HS-5 (cell line): ENCODE measurements around the gene NREP.
"Not testable (repeated sequence)": the region's sequence is repeated elsewhere in the genome, so short reads cannot be mapped to it uniquely, and the experiment has no call there.

Experiments used
- DNase-seq: peaks from one replicate; pipeline ENCODE4 v3.0.0-alpha.2; 2012; ENCODE audit warnings: low read depth

Gene NREP

DNA sequence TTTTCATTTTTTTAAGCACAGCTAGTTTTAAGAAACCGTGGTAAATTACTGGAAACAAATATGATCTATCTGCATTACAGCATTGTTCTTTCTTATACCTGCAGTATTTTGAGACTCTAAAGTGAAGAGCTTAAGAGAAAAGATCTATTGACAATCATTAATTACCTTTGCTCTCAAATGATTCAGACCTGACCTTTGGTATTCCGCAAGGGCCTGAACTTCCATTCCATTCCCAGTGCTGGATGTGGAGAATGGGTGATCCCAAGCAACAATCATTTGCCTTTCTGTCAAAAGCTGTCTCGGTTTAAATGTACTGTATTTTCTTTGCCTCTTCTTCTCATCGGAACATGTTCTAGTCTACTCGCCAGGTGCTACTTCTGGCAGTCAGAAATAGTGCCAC, 18.9 kb downstream of the NREP start:
- no peak for DNase-seq

DNA sequence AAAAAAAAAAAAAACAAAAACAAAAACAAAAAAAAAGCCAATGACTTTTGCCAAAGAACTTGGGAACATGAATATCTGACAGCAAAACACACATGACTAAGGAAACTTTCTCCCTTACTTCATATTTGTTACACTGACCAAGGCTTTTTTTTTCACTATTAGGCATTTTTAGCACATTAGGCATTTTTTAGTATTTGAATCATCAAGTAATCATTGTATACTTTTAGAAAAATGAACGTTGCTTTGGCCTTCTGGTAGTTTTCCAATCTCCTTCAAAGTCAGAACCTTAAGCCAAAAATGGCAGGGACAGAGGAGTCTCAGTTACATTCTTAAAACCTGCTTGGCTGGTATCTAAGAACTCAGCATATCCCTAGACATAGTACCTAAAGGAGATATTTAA, 19.3 kb downstream of the NREP start:
- DNase-seq: no peak

DNA sequence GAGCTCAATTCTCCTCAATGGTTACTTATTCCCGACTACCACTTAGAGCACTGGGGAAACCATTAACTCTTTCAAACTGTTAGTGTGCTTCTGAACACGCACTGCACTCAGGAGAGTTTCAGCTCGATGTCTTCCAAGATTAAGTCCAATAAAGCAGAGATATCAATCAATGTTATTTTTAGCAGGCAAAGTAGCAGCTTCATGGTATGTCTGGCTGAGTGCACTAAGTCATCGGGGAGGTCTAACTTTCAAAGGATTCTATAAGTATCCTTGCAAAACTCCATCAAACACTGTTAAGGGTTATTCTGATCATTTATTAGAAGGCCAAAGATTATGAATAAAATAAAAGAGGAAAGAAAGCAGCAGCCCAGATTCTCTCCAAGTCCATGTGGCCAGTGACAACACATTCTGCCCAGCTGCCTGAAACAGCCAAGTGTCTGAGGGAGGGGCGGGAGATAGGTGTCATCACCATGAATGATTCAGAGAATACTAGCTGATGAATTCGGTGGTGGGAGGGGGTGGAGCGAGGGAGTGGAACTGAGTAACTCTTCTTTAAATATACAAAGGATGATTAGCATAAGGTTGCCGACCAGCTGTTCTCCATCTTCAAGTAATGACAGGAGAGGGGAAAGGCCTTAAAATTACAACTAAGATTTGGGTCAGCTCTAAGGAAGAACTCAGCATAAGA, 21.3 kb downstream of the NREP start:
- DNase-seq: peak; percentile 85

DNA sequence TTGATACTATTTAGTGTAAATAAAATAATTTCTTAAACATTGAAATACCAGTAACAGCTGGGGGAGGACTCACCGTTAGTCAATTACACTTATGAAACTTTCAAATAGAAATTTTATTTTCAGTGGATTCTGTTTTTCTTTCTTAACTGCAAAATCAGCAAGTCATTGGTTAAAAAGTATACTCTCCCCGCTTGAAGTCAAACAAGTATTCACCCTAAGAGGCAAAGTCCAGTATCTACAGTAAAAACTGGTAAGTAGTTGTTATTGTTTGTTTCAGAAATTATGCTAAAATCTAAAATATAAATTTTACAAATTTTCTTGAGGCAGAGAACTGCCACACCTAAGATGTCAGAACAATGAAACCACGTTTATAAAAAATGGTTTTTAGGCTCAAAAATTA, 22.4 kb downstream of the NREP start:
- no peak for DNase-seq

DNA sequence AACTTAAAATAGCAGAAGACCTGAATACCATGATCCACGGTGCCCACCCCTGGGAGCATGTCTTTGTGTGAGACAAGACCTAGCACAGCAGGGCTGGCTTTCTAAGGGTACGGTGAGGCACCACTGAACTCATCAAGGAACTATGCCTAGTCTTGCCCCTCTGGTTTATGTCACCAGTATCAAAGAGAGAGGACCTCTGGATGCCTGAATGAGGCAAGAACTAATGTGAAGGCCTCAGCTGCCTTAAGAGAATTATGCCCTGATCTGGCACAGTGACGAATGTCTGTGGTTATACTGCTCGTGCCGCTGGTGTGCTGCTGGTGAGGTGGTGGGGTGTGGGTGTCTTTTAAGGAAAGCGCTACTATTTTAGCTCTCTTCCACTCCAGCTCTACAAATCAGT, 23.0 kb downstream of the NREP start:
- DNase-seq: no peak

DNA sequence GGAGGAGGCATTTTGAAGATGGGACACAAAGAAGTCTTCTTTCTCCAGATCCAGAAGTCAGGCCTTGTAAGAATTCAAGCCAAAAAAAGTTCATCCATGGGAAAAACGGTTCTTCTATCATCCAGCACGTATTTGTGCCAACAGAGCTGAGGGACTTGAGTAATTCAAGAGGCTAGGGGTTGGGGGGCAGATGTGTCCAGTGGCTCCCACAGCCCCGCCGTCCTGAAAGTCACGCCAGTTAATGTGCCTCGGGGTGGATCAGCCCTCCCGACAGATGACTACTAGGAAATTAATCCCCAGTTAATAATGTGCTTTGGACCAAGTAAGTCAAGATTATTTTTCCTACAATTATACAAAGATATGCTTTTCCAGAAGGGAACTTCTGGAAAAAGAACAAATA, 23.4 kb downstream of the NREP start:
- DNase-seq: no peak

DNA sequence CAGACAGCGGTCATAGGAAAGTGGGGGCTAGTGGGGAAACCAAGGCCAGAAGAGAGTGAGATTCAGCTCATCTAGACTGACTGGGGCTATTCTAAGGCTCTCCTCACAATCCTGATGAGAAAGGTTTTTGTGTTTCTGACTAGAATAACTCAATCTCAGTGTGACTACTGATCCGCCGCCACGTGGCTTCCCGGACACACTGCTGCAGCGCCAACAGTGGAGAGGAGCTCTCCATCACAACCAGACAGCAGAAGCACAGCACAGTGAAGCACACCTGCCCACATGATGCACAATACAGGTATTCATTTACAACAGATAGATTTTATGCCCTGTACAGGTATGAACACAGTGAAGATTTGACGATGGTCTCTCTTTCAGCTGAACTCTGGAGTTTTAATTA, 25.4 kb downstream of the NREP start:
- no peak for DNase-seq

DNA sequence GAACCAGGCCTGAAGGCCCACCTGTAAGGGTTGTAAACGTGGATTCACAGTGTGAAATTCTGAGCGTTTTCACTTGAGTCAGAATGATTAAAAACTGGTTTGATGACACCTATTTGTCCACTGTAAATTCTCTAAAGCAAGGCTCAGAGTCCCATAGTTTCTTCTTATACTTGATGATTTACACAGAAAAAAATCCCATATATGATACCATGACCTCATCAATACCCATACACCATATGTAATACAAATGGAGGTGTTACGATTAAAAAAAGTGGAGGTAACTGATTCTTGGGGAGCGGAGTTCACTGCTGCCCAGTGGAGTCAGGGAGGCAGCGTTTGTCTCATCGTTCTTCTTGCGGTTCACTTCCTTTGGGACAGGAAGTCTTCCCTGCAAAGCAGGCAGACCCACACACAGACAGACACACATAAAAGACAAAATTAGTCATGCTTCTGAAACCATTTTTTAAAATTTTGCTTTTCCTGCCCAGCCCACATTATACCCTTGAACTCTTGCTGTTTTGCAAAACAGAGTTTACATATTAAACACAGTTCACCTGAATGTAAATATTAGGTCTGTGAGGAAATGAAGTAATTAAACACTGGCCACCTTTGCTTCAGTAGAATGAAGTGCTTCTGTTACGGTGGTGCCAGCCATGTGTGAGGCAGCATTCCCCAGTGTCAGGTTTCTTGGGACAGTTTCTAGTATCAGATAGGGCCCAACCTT, 26.2 kb downstream of the NREP start:
- no peak for DNase-seq

DNA sequence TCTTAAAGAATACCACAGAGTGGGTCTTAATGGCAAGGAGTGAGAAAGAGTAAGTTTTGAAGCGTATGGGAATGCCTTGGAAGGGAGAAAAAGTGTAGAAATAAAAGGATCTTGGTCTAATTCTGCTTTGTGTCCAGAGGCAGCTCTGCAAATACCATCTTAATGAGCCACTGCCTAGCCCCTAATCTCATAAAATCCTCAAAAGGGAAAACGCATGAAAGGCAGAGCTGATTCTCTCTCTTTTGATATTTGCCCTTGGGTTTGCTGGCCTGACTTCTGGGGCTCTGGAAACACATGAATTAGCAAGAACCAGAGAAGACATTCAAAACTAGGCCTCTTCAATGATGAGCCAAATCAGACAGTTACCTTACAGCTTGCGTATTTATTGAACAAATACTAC, 28.1 kb downstream of the NREP start:
- DNase-seq: no peak

DNA sequence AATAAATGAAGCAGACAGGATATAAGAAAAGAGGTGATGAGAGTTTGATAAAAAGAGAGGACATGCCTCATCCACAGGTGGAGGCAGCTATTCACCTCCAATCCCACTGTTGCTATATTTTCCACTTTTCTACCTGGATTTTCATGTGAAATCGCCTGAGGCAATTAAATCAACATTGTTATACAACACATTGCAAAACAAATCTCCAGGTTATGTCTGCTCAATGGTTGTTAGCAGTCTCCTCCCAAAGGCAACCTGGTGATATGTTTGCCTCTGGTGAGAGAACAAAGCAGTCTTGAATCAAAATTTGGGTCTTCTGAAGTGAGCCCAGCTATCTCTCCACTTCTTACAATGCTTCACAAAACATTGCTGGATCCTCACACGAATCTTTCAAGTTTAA, 30.0 kb downstream of the NREP start:
- DNase-seq: no peak

DNA sequence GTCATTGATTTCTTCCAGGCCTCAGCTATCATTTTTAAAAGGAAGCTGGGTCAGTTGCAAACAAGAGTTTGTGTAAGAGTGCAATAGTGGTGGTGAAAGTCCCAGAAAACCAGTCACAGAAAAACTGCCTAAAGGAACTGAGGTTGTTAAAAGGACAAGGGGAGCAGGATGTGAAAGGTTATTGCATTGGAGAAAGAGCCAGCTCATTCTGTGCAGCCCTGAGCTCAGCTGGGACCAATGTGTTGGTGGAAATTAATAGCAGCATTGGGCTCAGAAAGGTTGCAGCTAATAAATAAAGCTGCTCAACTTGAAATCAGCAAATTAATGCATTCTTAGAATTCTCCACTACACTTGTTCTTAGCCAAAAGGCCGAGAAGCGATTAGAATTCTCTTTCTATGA, 34.9 kb downstream of the NREP start:
- no peak for DNase-seq

DNA sequence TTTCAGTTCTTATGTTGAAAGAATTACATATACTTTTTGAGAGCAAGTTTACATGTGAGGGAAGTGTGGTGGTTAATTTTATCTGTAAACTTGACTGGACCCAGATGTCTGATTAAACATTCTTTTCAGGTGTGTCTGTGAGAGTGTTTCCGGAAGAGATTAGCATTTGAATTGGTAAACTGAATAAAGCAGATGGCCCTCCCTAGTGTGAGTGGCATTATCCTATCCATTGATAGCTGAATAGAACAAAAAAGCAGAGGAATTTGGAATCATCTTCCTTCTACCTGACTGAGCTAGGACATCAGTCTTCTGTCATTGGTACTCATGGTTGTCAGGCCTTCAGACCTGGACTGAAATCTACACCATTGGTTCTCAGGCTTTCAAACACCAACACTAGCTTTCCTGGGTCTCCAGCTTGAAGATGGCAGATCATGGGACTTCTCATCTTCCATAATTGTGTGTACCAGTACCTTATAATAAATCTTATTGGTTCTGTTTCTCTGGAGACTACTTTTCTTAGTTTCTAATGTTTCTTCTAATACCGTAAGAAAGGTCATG, 36.6 kb downstream of the NREP start:
- no peak for DNase-seq

DNA sequence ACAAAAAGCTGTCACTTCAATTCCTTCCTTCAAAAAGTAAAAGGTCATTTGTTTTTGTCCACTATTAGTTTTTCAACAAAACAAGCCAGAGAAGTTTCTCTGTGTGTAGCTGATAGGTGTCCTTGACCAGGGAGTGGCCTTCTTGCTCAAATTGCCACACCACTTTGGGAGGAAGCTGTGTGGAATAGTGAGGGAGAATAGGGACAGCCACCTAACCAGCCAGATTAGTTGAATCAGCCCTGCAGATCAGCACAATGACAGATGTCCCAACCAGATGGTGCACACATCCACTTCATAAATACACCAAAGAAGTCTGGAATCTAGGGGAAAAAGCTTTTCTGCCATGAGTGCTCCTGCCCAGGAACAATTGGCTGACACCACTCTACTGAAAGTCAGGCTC, 37.2 kb downstream of the NREP start:
- no peak for DNase-seq

DNA sequence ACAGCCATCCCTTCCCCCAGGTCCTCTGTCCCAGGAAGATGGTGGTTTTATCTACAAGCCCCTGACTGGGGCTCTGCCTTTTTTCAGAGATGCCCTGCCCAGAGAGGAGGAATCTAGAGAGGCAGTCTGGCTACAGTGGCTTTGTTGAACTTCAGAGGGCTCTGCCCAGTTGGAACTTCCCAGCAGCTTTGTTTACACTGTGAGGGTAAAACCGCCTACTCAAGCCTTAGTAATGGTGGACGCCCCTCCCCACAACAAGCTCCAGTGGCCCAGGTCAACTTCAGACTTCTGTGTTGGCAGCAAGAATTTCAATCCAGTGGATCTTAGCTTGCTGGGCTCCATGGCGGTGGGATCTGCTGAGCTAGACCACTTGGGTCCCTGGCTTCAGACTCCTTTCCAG, 40.2 kb downstream of the NREP start:
- not testable (repeated sequence) for DNase-seq

DNA sequence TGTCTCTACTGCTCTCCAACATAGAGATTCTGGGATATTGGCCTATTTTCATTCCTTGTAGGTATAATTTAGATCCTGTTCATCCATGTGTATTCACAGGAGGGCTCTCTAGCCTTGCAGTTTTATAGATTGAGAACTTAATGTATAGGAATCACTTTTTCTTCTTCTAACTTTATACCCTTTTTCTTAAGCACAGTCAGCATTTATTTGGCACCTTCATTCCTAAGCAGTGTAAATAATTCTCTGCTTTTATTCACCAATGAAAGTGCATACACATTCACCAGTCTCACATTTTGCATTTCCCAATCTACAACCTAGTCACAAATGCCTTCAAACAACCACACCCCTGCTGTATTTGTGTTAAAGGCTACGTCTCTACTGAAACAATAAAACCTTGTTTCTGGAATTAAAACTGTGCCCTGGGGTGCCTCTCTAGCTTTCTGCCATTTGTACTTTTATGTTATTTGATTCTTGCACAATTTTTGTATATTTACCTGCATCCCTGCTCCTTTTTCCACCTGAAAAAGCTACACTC, 49.3 kb downstream of the NREP start:
- DNase-seq: no peak

DNA sequence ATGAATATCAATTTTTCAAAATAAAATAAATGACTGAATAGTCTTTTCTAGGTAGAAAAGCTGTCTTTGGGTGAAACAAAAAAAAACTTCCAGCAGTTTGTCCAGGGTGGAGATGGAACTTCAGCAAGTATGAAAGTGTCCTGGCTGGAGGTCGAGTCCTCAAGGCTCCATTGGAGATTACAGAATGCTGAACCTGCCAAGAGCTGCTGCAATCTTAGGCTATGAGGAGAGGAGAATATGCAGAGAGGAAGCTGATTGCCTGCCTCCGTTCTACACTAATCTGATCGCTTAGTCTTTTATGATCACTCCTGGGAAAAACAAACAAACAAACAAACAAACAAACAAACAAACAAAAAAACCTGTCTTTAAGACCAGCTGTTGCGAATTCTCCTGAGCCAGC, 50.6 kb downstream of the NREP start:
- DNase-seq: no peak

DNA sequence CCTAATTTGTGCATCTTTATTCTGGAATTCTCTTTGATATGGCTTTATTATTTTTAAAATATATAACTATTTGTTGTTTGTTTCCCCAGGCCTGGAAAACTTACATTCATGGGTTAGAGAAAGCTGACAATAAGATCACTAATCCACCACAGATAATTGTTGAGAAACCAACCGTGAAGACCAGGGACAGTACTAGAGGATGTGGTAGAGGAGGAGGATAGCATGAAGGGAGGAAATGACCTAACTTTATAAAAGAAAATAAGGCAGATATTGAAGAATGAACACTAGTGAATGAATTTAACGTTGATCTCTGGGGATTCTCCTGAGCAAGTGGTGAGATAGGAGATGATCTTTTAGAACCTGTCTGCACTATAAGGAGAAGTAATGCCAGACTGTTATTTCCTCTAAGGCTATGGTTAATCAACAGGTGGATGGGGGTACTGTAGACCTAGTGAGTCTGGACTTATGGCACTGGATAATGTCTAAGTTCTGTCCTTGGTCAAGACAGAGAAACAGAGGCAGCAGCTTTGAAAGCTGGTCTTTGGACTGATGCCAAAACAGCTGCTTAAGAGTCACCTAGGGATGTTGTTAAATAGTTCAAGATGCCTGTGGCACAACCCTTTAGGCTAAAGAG, 52.4 kb downstream of the NREP start:
- DNase-seq: no peak

DNA sequence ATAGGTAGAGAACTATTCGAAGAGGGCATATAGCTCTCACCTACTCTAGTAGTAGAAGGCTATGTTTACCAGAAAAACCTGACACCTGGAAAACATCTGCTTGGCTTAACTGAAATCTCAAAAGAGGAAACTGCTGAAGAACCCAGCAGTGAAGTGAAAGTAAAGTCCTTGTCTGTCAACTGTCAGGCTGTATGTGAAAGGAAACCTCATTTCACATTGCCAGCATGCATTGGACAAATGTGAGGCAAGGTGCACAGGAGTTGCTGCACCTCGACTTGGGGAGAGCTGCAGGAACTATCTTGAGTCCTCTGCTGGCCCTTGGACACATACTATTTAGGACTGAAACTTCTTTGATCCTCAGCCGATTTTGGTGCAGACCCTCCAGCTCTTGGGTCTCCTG, 53.3 kb downstream of the NREP start:
- DNase-seq: no peak

DNA sequence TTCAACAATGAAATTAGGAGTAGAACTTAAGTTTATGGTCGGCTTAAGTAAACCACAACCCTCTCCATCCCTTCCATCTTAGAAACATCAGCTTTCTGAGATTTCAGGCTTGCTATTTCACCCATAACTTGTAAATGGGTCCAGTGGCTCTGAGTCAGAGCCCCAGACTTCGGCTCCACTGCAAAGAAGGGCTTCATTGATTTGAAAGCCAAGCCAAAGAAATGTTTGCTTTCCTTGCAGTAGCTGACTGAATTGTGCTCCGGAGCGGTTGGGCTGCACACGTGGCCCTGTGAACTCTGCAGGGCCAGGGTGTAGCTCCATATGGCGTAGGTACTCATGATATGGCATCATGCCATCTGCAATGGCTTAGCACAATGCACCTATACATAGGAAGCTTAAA, 57.0 kb downstream of the NREP start:
- DNase-seq: no peak

DNA sequence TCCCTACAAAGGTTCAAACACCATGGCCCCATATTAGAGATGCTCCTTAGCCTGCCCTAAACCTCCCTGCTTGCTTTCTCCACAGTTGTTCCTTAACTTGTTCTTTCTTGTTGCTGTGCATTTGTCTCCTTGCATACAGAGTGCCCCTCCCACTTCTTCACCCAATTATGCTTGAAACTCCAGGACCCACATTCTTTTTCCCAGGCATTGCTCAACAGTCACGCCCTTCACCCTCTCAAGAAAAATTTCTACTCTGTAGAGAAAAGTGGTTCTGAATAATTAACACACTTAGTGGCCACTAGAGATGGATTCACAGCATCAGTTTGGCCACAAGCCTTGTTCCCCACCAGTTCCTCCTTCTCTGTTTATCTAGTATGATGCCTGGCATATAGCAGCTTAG, 57.7 kb downstream of the NREP start:
- no peak for DNase-seq

DNA sequence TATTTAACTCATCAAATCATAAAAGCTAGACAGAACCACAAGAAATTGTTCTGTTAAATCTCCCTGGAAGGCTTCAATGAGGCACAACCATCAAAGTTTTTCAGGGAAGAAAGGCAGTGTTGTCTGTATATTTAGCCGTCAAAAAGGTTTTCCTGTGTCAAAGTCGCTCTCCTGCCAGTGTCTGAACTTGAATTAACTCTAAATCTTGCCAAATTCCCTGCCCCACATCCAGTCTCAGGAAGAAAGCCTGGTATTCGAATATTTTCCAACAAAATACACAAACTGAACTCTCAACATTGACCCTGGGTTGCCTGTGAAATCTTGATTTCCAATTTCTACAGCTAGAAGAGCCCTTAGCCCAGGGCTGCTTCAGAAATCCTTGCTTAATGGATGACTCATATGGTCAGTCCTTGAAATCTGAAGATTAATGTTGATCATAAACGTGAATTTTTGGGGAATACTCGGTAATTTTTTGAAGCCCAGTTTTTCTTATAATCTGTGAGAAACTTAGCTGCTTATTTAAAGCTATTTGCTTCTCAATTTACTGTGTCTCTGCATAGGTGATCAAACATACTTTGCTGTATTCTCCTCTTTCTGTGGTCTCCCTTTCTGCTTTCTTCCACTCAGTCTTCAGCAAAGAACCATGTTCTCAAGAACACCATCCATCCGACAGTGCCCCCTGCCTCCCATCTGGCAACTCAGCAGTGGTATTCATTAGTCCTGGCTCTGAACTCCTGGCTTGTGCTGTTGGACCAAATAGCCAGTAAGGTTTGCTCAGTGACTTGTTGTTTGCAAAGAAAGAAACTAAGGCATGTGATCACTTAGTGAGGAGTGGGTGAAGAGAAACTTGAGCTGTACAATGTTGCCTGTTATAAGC, 58.9 kb downstream of the NREP start:
- DNase-seq: no peak

DNA sequence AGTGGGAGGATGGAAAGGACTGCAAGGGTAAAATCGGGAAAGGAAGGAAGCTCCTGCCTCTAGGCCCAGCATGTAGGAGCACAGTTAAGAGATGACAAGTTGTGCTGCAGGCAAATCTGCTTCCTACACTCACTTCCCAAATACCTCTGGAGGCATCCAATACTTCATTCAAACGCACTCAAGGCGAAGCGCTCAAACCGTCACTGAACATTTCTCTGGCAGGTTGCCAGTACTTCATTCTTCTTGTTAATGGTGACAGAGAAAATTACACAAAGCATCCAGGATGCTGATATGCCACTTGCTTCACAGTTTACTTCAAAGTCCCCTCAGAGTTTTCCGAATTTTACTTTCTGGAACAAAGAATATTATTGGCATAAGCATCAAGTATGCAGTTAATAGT, 59.8 kb downstream of the NREP start:
- no peak for DNase-seq
